ENCODE measurements around the gene GPR180. TPM values are rescaled to one million over a fixed set of nuclear protein-coding genes. Genes with fewer than 3 reads are reported as not detected.

GPR180 gene
- total RNA-seq, 1 experiment from 2014 or later, result 5.0 TPM

DNA sequence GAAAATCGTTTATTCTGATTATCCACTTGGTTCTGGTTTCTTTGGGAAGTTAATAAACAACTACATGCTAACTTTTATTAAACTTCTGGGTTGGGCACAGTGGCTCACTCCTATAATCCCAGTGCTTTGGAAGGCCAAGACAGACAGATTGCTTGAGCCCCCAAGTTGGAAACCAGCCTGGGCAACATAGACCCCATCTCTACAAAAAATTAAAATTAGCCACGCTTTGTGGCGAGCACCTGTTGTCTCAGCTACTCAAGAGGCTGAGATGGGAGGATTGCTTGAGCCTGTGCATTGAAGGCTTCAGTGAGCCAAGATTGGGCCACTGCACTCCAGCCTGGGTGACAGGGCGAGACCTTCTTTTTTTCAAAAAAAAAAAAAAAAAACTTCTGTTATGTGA is 21.7 kb downstream of the GPR180 start:
- Mint-ChIP-seq H3K4me3 (no peak overlapping the region), H3K4me1 (no peaks in the 10 kb centered on the region), H3K36me3 (peaks cover 31% of the 10 kb centered on the region), H3K27me3 (ENCODE audit: low read depth) (no peaks in the 10 kb centered on the region), H3K27ac (no peak overlapping the region), H3K9me3 (no peaks in the 10 kb centered on the region)
- ChIA-PET CTCF (interaction anchor here (0.7 kb wide), 1 partner anchor 10 kb away, joined by 7 read pairs; no protein-coding TSS in a partner anchor), POLR2A (no interaction called here)
- no peak for ATAC-seq
- DNase-seq (ENCODE audit: low spot score), result no peak
- TF ChIP-seq TP53 (CRISPR knock-in tag; IDR thresholded peaks at IDR 0.05) (no peak), FOXK1 (CRISPR knock-in tag; IDR thresholded peaks at IDR 0.05) (no peak), SOX15 (CRISPR knock-in tag; IDR thresholded peaks at IDR 0.05) (no peak)

DNA sequence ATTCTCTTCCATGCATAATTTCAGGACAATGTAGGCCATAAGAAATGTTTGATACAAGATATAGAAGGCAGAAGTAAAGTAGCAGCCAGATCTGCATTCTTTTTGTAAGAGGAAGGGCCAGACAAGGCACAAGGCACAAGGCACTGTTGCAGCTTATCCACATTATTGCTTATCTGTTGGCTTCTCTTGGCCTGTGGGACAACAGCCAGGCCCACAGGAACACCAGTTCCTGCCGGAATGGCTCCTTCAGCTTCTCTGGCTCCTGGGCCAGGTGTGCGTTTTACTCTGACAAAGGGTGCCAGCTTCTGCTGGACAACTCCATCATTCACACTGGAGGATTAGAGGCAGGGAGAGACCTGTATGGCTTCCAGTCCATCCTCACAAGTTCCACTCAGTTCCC is 29.2 kb downstream of the GPR180 start:
- no peaks in the 10 kb centered on the region for H3K9me3 Mint-ChIP-seq
- peaks cover 34% of the 10 kb centered on the region for H3K4me1 Mint-ChIP-seq
- TF ChIP-seq GABPB1 (CRISPR knock-in tag; IDR thresholded peaks at IDR 0.05) (no peak), ZNF396 (CRISPR knock-in tag; IDR thresholded peaks at IDR 0.05; ENCODE audit: borderline replicate concordance) (no peak), ATF1 (CRISPR knock-in tag; IDR thresholded peaks at IDR 0.05) (no peak), GTF2I (CRISPR knock-in tag; conservative IDR thresholded peaks at IDR 0.05) (no peak), NR1H2 (CRISPR knock-in tag; IDR thresholded peaks at IDR 0.05) (no peak), SP1 (CRISPR knock-in tag; conservative IDR thresholded peaks at IDR 0.05) (no peak), IRF2 (CRISPR knock-in tag; IDR thresholded peaks at IDR 0.05; ENCODE audit: borderline replicate concordance, low read depth) (no peak), ZNF232 (CRISPR knock-in tag; IDR thresholded peaks at IDR 0.05) (no peak), TEAD1 (CRISPR knock-in tag; IDR thresholded peaks at IDR 0.05) (no peak), NFYB (CRISPR knock-in tag; conservative IDR thresholded peaks at IDR 0.05; ENCODE audit: low read depth) (no peak)
- TF ChIP-seq, protein P1, sequence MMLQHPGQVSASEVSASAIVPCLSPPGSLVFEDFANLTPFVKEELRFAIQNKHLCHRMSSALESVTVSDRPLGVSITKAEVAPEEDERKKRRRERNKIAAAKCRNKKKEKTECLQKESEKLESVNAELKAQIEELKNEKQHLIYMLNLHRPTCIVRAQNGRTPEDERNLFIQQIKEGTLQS (CRISPR knock-in tag; conservative IDR thresholded peaks at IDR 0.05), result no peak
- TF ChIP-seq, protein P2, sequence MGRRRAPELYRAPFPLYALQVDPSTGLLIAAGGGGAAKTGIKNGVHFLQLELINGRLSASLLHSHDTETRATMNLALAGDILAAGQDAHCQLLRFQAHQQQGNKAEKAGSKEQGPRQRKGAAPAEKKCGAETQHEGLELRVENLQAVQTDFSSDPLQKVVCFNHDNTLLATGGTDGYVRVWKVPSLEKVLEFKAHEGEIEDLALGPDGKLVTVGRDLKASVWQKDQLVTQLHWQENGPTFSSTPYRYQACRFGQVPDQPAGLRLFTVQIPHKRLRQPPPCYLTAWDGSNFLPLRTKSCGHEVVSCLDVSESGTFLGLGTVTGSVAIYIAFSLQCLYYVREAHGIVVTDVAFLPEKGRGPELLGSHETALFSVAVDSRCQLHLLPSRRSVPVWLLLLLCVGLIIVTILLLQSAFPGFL (CRISPR knock-in tag; IDR thresholded peaks at IDR 0.05; ENCODE audit: borderline replicate concordance), result no peak
- TF ChIP-seq, protein P3, sequence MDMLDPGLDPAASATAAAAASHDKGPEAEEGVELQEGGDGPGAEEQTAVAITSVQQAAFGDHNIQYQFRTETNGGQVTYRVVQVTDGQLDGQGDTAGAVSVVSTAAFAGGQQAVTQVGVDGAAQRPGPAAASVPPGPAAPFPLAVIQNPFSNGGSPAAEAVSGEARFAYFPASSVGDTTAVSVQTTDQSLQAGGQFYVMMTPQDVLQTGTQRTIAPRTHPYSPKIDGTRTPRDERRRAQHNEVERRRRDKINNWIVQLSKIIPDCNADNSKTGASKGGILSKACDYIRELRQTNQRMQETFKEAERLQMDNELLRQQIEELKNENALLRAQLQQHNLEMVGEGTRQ (CRISPR knock-in tag; IDR thresholded peaks at IDR 0.05), result no peak
- TF ChIP-seq, protein P4, sequence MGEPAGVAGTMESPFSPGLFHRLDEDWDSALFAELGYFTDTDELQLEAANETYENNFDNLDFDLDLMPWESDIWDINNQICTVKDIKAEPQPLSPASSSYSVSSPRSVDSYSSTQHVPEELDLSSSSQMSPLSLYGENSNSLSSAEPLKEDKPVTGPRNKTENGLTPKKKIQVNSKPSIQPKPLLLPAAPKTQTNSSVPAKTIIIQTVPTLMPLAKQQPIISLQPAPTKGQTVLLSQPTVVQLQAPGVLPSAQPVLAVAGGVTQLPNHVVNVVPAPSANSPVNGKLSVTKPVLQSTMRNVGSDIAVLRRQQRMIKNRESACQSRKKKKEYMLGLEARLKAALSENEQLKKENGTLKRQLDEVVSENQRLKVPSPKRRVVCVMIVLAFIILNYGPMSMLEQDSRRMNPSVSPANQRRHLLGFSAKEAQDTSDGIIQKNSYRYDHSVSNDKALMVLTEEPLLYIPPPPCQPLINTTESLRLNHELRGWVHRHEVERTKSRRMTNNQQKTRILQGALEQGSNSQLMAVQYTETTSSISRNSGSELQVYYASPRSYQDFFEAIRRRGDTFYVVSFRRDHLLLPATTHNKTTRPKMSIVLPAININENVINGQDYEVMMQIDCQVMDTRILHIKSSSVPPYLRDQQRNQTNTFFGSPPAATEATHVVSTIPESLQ (CRISPR knock-in tag; IDR thresholded peaks at IDR 0.05), result no peak
- TF ChIP-seq, protein P5, sequence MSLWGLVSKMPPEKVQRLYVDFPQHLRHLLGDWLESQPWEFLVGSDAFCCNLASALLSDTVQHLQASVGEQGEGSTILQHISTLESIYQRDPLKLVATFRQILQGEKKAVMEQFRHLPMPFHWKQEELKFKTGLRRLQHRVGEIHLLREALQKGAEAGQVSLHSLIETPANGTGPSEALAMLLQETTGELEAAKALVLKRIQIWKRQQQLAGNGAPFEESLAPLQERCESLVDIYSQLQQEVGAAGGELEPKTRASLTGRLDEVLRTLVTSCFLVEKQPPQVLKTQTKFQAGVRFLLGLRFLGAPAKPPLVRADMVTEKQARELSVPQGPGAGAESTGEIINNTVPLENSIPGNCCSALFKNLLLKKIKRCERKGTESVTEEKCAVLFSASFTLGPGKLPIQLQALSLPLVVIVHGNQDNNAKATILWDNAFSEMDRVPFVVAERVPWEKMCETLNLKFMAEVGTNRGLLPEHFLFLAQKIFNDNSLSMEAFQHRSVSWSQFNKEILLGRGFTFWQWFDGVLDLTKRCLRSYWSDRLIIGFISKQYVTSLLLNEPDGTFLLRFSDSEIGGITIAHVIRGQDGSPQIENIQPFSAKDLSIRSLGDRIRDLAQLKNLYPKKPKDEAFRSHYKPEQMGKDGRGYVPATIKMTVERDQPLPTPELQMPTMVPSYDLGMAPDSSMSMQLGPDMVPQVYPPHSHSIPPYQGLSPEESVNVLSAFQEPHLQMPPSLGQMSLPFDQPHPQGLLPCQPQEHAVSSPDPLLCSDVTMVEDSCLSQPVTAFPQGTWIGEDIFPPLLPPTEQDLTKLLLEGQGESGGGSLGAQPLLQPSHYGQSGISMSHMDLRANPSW (CRISPR knock-in tag; conservative IDR thresholded peaks at IDR 0.05; ENCODE audit: low read depth), result no peak
- TF ChIP-seq, protein P6, sequence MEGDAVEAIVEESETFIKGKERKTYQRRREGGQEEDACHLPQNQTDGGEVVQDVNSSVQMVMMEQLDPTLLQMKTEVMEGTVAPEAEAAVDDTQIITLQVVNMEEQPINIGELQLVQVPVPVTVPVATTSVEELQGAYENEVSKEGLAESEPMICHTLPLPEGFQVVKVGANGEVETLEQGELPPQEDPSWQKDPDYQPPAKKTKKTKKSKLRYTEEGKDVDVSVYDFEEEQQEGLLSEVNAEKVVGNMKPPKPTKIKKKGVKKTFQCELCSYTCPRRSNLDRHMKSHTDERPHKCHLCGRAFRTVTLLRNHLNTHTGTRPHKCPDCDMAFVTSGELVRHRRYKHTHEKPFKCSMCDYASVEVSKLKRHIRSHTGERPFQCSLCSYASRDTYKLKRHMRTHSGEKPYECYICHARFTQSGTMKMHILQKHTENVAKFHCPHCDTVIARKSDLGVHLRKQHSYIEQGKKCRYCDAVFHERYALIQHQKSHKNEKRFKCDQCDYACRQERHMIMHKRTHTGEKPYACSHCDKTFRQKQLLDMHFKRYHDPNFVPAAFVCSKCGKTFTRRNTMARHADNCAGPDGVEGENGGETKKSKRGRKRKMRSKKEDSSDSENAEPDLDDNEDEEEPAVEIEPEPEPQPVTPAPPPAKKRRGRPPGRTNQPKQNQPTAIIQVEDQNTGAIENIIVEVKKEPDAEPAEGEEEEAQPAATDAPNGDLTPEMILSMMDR (IDR thresholded peaks at IDR 0.05), result no peak
- TF ChIP-seq, protein P7, sequence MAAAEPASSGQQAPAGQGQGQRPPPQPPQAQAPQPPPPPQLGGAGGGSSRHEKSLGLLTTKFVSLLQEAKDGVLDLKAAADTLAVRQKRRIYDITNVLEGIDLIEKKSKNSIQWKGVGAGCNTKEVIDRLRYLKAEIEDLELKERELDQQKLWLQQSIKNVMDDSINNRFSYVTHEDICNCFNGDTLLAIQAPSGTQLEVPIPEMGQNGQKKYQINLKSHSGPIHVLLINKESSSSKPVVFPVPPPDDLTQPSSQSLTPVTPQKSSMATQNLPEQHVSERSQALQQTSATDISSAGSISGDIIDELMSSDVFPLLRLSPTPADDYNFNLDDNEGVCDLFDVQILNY (CRISPR knock-in tag; IDR thresholded peaks at IDR 0.05), result no peak
- H3K27ac Mint-ChIP-seq, result no peak overlapping the region
- POLR2A ChIA-PET, result no interaction called here
- no peak overlapping the region for H3K4me3 Mint-ChIP-seq
- ATAC-seq, result no peak
- CTCF ChIA-PET, result interaction anchor here (1.7 to 2.5 kb wide), 2 partner anchors 10 to 13 kb away, joined by 3 to 7 read pairs; no protein-coding TSS in a partner anchor
- DNase-seq (ENCODE audit: low spot score), result no peak
- peaks cover 5% of the 10 kb centered on the region for H3K36me3 Mint-ChIP-seq
- no peaks in the 10 kb centered on the region for H3K27me3 Mint-ChIP-seq (ENCODE audit: low read depth)

Measured in WTC11 (cell line).